GM19395 (cell line): Measurements from ENCODE around the gene SARDH.

ENCODE experiments used
- ATAC-seq: cut with Tn5 transposase; IDR thresholded peaks from one replicate; pipeline ENCODE4 v1.9.1; 2021; ENCODE audit warnings: mild to moderate bottlenecking, moderate library complexity; ENCODE audit not compliant: unreplicated experiment

The SARDH gene

DNA sequence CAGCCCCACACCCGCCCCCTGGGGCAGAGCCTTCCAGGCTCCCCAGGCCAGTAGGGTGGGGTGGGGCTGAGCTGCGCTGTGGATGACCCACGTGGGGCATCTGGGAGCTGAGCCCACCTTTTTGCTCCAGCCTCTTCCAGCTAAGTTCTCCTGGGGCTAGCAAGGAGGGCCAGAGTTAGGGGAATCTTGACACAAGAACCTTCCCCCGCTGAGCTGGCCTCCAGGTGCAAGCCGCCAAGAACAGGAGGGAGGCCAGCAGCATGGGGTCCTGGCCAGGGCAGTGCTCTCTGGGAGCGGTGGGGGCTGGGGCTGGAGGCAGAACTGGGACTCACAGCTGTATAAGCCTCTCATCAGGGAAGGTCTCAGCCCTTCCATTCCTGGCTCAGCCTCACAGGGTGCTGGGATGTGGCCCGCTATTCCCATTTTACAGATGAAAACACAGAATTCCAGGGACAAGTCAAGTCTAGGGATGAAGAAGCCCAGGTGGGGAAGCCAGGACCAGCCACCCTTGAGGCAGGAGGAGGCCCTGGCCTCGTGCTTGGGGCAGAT is 21.5 kb downstream of the SARDH start:
- ATAC-seq, result no peak

- ATAC-seq, result no peak
Observed at GRCh38 chr9:133715866-133716563, 22.1 kb downstream of the SARDH start.

DNA sequence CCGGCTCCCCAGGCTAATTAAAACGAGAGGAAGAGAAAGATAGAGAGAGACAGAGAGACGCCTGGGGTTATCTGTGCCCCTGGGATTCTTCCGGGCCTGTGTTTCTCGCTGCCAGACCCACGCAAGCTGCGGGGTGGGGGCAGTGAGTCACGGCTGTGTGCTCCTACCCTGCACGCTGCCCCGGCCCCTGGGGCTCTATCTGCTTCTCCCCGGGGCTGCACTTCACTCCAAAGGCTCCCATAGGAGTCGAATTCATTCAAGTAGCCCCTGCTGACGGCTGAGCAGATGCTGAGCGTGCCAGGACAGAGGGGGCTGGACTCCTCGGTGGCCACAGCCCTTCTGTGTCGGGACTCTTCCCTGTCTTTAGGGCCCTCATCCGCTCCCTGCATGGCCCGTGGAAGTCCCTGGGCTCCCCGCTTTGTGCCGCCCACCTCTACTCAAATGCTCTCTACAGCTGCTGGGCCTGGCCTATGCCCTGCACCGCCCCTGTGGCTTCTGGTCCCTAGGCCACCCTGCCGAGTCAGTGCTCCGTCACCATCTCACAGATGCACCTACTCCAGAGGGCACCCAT is 22.8 kb downstream of the SARDH start:
- ATAC-seq, result no peak

- no peak for ATAC-seq
Observed at GRCh38 chr9:133714606-133715294, 23.4 kb downstream of the SARDH start.

- ATAC-seq, result no peak
Observed at GRCh38 chr9:133713960-133714495, 24.1 kb downstream of the SARDH start.

DNA sequence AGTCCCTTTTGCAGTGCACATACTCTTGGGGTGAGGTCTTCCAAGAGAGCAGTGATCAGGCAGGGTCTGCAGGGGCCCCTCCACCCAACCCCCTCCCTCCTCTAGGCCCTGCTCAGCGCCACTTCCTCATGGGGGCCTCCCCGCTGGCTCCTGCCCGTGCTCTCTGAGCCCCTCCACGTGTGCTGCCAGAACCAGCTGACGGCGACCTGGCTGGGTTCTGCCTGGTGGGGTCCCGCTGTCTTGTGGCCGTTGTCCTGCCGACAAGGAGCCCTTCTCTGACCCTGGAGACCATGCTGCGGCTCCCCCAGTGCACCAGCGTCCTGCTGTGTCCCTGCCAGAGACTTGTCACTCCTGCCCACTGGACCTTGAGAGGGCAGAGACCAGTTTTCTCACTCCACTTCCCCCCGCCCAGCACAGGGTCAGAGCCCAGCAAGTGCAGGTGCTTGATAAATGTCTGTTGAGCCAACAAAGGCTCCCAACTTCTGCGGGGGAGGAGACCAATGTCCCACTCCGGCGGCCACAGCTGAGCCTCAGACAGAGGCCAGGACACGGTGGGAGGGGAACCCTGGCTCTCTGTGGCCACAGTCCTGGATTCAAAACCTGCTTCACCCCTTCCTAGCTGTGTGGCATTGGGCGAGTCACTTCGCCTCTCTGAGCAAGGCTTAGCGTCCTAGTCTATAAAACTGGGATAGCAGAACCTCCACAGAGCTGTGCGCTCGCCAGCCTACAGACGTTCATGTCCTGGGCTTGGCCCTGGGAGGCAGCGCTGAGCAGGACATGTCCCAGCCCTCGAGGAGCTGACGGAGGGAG is 24.8 kb downstream of the SARDH start:
- ATAC-seq, result no peak

GRCh38 chr9:133712221-133713100 is 25.7 kb downstream of the SARDH start:
- no peak for ATAC-seq

- ATAC-seq, result no peak
Observed at GRCh38 chr9:133711428-133712220, 26.5 kb downstream of the SARDH start.

GRCh38 chr9:133710661-133711427 is 27.3 kb downstream of the SARDH start:
- no peak for ATAC-seq

- ATAC-seq, result no peak
Observed at GRCh38 chr9:133709691-133710571, 28.2 kb downstream of the SARDH start.

DNA sequence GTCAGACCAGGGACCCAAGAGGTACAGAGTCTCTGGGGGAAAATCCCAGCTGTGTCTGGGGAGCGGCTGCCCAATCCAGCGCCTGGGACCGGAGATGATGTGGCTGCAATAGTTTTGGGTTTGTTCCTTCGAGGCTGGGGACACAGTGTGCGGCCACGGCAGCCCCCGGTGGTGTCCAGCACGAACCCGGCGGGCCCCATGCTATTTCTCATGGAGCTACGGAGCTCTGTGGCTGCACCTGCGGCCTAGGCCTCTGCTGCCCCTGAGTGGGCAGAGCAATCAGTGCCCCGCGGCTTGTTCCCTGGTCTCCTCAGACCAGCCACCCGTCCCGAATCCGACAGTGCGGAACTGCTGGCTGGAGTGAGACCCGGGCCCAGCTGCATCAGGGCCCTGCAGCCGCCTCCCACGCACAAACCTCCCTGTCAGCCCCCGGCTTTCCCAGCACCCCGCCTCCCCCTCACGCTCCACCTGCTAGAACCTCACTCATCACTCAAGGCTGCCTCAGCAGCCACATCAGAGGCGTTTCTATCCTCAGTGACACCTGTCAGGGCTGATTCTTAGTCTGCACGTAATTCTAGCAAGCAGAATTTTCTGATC is 29.0 kb downstream of the SARDH start:
- ATAC-seq, result no peak

DNA sequence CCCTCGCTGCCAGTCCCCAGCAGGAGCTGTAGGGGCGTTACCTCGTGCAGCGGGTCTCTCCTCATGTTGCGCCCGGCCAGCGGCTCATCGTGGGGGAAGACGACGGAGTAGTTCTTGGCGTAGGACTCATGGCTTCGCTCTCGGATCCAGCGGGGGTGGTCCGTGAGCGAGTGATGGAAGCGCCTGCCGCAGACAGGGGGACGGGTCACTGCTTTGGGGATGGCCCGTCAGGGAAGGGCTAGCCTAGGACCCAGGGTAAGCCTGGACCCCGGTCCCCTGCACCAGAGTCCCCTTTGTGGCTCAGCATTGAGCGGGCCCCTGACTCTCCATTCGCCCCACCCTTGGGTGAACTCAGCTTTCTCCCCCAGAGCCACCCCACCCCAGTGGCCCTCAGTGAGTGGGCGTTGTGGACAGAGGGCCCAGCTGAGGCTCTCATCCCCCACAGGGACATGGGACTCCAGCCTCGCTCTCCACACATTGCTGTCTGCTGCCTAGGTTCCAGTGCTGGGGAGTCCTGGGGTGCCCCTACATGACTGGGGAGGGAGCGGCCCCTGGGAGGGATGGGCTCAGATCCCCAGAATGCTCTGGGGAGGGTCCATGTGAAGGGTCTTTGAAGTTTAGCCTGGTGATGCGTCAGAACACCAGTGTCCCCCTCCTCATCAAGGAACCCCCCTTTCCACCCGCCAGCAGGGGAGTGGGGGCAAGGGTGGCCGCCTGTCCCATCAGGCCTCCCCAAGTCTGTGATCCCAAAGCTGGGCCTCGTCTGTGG is 29.7 kb downstream of the SARDH start:
- no peak for ATAC-seq

- ATAC-seq, result no peak
Observed at GRCh38 chr9:133707763-133708245, 30.3 kb downstream of the SARDH start.

GRCh38 chr9:133707065-133707762 is 30.9 kb downstream of the SARDH start:
- no peak for ATAC-seq

- no peak for ATAC-seq
Observed at GRCh38 chr9:133706307-133707050, 31.7 kb downstream of the SARDH start.
